ENCODE measurements around the gene RCAN1. TPM values are rescaled to one million over a fixed set of nuclear protein-coding genes. Genes with fewer than 3 reads are reported as not detected.

Gene RCAN1
- total and polyA plus RNA-seq, 9 of the 15 experiments (the other 6 are each of a cell fraction or from before 2014, with no cell fraction given) = 4.4 to 16.5 (median 12.3) TPM

- TF ChIP-seq ZFX (CRISPR knock-in tag; IDR thresholded peaks at IDR 0.05) (no peak), ZBTB17 (CRISPR knock-in tag; IDR thresholded peaks at IDR 0.05) (no peak), JUNB (CRISPR knock-in tag; conservative IDR thresholded peaks at IDR 0.05) (peak; percentile 76), CREB1 (IDR thresholded peaks at IDR 0.05) (no peak), CREB1 (CRISPR knock-in tag; IDR thresholded peaks at IDR 0.05) (peak; percentile 53; the same call in 1 of the 2 replicates), ATF1 (CRISPR knock-in tag; IDR thresholded peaks at IDR 0.05) (no peak), ATF1 (tag; IDR thresholded peaks at IDR 0.05) (peak; percentile 70), ZNF778 (CRISPR knock-in tag; IDR thresholded peaks at IDR 0.05) (no peak), TAF7 (tag; IDR thresholded peaks at IDR 0.05) (no peak), ZNF184 (CRISPR knock-in tag; IDR thresholded peaks at IDR 0.05) (no peak), KDM1A (IDR thresholded peaks at IDR 0.05) (no peak), NFATC3 (IDR thresholded peaks at IDR 0.05) (peak; percentile 94), MAFG (tag; conservative IDR thresholded peaks at IDR 0.05) (0 out of 2 replicates have a peak, but pooled peaks have one; percentile 4), MYNN (IDR thresholded peaks at IDR 0.05) (no peak), MYNN (CRISPR knock-in tag; IDR thresholded peaks at IDR 0.05) (no peak), KDM5B (IDR thresholded peaks at IDR 0.05; ENCODE audit: insufficient replicate concordance, low read depth, low read length) (no peak), NRF1 (conservative IDR thresholded peaks at IDR 0.05 in 1 of 2, IDR thresholded peaks at IDR 0.05 in 1 of 2) (no peak), ESRRB (CRISPR knock-in tag; IDR thresholded peaks at IDR 0.05; ENCODE audit: borderline replicate concordance) (no peak), ZNF766 (CRISPR knock-in tag; conservative IDR thresholded peaks at IDR 0.05) (peak; percentile 91), PPARD (CRISPR knock-in tag; IDR thresholded peaks at IDR 0.05) (no peak), CBFA2T3 (IDR thresholded peaks at IDR 0.05) (no peak), MYC (IDR thresholded peaks at IDR 0.05; ENCODE audit: low read depth, low read length) (no peak), MYC (CRISPR knock-in tag; IDR thresholded peaks at IDR 0.05; ENCODE audit: borderline replicate concordance, low read depth) (no peak), SIN3B (IDR thresholded peaks at IDR 0.05; ENCODE audit: low read depth) (no peak), JUN (IDR thresholded peaks at IDR 0.05; ENCODE audit: borderline replicate concordance, low read depth, low read length) (peak; percentile 88), JUN (CRISPR knock-in tag; IDR thresholded peaks at IDR 0.05; ENCODE audit: borderline replicate concordance) (no peak), TEAD2 (tag; IDR thresholded peaks at IDR 0.05) (no peak), ZNF395 (CRISPR knock-in tag; IDR thresholded peaks at IDR 0.05) (no peak), ARHGAP35 (IDR thresholded peaks at IDR 0.05; ENCODE audit: partially characterized antibody) (no peak), ZNF3 (CRISPR knock-in tag; IDR thresholded peaks at IDR 0.05) (no peak), RAD21 (CRISPR knock-in tag; conservative IDR thresholded peaks at IDR 0.05 in 1 of 2, IDR thresholded peaks at IDR 0.05 in 1 of 2) (no peak), ZBTB1 (CRISPR knock-in tag; IDR thresholded peaks at IDR 0.05; ENCODE audit: borderline replicate concordance, low read depth) (no peak), TGIF2 (CRISPR knock-in tag; IDR thresholded peaks at IDR 0.05) (no peak), MED1 (CRISPR knock-in tag; IDR thresholded peaks at IDR 0.05; ENCODE audit: borderline replicate concordance) (no peak)
Measured at GRCh38 chr21:34526618-34527290, 88.2 kb downstream of the RCAN1 start (continued).
